MV-4-11 (cell line): ENCODE measurements around the gene HEPHL1.
"Not testable (repeated sequence)": the region's sequence is repeated elsewhere in the genome, so short reads cannot be mapped to it uniquely, and the experiment has no call there.

Source experiments
- DNase-seq: peaks from one replicate; lab custom pipeline; 2025; lab: John Stamatoyannopoulos, UW

The HEPHL1 gene, protein sequence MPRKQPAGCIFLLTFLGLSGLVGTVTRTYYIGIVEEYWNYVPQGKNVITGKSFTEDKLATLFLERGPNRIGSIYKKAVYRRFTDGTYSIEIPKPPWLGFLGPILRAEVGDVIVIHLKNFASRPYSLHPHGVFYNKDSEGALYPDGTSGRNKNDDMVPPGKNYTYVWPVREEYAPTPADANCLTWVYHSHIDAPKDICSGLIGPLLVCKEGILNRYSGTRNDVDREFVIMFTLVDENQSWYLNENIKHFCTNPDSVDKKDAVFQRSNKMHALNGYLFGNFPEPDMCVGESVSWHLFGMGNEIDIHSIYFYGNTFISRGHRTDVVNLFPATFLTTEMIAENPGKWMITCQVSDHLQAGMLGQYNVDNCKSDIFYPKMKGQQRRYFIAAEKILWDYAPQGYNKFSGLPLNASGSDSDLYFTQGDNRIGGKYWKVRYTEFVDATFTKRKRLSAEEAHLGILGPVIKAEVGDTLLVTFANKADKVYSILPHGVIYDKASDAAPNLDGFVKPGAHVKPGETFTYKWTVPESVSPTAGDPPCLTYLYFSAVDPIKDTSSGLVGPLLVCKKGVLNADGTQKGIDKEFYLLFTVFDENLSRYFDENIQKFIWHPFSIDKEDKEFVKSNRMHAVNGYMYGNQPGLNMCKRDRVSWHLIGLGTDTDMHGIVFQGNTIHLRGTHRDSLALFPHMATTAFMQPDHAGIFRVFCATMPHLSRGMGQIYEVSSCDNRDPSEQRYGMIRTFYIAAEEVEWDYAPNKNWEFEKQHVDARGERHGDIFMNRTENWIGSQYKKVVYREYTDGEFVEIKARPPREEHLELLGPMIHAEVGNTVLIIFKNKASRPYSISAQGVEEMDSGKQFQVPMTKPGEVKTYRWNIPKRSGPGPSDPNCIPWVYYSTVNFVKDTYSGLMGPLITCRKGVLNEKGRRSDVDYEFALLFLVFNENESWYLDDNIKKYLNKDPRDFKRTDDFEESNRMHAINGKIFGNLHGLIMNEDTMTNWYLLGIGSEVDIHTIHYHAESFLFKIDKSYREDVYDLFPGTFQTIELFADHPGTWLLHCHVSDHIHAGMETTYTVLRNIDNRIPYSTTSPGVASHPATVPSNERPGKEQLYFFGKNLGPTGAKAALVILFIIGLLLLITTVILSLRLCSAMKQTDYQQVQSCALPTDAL

DNA sequence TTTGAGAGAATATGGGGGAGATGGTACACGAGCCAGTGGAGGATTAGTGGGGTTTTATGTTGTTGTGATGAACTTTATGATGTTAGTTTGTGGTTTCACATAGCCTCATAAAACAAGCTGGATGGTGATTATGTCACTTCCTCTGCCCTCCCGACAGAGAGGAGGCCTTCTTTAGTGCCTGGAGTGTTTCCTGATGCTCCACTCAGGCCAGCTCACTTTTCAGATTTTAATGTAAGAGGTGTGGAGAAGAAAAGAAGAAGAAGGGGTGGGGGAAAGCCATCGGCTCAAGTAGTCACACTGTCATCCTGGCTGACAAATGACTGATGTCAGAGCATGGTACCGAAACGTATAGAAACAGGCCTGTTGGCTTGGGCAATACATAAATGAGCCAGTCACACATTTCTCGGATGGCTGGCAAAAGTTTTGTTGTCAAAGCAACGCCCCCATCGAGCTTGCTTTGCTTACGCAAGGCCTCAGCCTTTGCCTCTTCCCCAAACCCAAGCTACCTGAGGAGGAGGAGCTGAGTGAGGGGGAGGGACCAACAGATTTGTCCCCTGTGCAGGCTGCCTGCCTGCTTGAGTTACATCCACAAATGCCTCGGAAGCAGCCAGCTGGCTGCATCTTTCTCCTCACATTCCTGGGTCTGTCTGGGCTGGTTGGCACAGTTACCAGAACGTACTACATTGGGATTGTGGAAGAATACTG lies at the start of gene HEPHL1:
TSS of gene HEPHL1 (plus strand) at position 578 of the 705 bp plus-strand sequence. CDS start at position 593, 15 bp downstream.
- no peak for DNase-seq

DNA sequence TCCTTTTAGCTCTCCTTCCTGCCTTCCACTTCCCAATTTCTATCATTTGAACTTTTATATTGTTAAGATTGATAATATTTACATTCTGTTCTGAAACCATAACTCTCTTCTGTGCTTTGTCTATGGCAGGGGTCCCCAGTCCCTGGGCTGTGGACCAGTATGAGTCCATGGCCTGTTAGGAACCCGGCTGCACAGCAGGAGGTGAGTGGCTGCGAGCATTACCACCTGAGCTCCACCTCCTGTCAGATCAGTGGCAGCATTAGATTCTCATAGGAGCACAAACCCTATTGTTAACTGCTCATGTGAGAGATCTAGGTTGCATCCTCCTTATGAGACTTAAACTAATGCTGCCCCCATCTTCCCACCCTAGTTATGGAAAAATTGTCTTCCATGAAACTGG lies 48.4 kb upstream of the HEPHL1 start:
- no peak for DNase-seq

DNA sequence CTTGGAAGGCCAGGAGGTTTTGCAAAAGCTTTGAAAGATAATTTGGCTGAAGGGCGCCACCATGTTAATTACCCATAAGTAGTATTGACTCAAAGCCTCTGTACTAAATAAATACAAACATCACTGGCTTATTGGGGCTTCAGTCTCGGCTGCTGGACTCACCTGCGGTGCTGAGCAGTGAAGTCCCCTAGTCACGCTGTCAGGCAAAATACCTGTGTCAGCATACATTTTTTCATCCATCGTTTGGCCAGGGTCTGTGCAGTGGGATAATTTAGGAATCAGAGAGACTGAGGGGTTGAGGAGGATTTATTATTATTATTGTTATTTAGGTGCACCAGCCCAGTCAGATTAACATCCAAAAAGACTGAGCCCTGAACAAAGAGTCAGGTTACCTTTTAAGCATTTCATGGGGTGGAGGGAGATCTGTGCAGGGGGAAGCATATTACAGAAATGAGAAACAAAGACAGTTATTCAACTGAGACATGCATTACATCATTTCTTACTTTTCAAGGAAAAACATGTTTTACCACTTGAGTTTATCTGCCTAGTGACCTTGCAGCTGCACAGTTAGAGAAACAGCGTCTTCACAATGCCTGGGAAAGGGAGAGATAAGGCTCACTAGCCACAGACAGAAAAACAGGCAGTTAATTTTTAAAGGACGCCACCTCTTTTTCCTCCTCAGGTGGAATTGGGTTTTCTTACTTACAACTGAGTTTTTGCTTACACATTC lies 47.7 kb upstream of the HEPHL1 start:
- not testable (repeated sequence) for DNase-seq

DNA sequence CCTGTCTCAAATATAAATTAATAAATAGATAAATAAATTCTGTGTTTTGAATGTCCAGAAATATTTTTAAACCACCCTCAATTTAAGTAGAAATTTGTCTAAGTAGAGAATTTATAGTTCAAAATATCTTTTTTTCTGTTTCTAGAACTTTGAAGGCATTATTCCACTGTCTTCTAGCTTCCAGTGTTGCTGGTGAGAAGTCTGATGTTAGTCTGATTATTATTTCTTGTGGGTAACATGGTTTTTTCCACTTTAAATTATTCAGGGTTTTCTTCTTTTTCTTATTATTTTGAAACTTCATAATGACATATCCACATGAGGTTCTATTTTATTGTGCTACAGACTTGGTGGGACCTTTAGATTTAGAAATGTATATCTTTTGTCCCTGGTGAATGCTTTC lies 46.4 kb upstream of the HEPHL1 start:
- no peak for DNase-seq

DNA sequence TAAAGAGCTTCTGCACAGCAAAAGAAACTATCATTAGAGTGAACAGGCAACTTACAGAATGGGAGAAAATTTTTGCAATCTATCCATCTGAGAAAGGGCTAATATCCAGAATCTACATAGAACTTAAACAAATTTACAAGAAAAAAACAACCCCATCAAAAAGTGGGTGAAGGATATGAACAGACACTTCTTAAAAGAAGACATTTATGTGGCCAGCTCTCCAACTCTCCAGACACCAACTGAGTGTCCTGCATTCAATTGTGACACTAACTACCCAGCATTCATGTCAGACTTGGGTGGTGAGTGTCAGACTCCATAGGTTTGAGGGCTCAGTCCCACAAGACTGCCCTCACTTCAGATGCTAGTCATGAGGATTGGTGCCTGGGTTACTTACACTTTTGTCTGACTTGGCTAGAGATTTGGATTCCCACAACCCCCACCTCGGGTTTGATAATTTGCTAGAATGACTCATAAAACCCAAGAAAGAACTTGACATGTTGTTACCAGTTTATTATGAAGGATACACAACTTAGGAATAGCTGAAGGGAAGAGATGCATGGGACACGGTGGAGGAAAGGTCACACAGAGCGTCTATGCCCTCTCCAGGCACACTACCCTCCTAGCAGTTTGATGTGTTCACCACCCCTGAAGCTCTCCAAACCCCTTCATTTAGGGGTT lies 44.4 kb upstream of the HEPHL1 start:
- DNase-seq: not testable (repeated sequence)

DNA sequence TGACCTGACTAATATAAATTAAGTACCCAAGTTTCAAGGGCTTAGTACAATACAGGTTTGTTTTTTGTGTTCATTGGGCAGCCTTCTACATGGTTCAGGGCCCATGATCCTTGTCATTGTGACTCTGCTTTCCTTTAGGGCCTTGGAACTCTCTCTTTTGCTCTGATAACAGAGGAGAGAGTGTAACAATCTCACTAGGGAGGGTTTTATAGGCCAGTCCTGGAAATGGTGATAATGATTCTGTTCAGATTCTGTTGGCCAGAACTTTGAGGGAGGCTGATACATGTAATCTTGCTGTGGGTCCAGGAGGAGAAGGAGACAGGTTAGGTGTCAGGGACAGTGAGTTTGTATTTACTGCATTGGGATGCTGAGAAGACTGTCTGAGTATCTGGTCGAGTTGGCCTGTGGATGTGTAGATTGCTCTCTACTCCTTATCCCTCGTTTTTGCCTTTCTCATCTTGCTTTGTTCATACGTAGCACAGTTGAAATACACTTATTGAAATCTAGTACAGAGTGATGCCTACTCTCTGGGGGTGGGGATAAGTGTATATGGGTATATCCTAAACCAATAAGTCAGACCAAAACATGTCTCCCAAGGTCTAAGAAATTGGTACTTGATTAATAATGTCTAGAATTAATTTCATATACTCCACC lies 37.5 kb upstream of the HEPHL1 start:
- no peak for DNase-seq

DNA sequence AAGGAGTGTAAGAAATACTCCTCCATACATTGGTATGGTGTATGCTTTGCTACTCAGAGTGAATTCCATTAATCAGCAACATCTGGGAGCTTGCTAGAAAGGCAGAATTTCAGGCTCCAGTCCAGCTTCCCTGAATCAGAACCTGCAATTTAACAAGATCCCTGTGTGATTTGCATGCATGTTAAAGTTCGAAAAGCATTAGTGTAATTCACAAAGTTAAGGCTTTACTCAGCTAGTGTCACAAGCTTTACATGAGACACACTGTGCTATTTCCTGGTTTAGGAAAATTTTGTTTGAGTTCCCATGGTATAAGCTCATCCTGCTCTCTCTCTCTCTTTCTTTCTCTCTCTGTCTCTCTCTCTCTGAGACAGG lies 37.0 kb upstream of the HEPHL1 start:
- no peak for DNase-seq

DNA sequence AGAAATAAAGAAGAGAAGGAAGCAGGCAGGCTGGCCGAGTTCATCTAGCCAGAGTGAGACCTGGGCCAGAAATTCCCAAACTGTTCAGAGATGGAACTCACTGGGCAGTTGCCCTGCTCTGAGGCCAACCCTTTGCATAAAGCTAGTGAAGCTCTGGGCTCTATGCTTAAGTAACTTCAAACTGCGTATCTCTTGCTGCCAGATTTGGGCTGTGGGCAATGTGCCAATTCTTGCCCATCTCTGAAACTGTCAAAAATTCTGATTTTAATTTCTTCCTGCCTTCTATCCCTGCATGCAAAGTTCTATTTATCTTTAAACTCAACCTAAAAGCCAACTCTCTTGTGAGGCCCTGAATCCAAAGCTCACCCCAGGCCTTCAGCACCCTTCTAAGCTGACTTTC lies 36.2 kb upstream of the HEPHL1 start:
- DNase-seq: no peak

DNA sequence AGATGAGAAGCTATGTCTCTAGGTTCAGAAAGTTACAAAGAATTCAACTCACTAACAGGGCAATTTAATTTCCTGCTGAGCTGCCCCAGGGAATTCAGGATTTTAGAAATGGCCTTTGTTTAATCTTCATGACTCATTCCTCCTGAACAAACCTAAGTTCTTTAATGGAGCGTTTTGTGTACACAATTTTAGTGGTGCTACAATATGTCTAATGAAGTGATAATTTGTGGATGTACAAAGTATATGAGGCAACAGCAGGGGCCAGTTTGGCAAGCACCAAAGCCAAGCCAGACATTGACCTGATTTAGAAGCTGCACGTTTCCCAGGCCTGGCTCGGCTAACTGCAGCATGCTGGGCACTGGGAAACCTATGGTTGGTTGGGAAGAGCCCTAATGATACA lies 34.4 kb upstream of the HEPHL1 start:
- no peak for DNase-seq

DNA sequence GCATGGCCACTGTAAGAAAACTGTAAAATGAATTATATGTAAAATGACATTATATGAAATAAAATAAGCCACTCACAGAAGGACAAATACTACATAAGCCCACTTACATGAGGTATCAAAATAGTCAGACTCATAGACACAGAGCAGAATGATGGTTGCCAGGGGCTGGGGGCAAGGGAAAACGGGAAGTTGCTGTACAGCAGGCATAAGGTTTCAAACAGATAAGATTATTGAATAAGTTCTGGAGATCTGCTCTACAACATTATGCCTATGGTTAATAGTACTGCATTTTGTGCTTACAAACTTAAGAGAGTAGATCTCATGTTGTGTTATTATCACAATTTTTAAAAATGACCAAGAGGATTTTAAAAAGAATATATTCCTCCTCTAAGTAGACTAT lies 32.7 kb upstream of the HEPHL1 start:
- no peak for DNase-seq

DNA sequence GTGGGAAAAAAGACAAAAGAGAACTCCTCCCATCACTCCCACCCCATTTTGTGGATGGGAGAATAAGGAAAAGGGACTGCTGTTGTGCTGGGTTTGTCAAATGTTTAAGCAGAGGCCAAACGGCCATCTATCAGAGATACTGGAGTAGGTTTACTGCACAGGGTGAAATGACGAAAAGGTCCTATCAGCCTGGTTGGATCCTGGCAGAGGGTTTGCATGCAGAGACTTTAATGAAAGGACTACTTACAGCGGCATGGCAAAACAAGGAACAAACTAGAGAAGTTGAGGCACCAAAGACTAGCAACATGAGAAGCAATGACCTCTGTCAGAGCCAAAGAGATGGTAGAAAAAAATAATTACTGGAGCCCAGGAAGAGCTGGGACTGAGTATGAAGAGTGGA lies 32.2 kb upstream of the HEPHL1 start:
- DNase-seq: no peak

DNA sequence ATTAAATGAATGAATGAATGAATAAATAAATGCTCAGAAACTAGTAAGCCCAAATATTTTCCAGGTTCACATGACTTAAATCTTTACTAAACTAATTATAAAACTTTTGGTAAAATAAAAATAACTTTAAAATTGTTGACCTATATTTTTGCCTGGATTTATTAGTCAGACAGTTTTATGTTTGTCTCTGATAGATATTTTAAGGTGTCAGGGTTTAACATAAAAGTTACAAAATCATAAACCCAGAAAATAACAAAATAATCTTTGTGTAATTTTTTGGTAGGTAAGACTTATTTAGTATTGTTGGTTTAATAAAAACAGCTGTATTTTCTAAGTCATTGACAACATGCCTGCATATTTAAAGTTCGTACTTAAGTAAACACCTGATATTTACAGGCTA lies 27.4 kb upstream of the HEPHL1 start:
- no peak for DNase-seq

DNA sequence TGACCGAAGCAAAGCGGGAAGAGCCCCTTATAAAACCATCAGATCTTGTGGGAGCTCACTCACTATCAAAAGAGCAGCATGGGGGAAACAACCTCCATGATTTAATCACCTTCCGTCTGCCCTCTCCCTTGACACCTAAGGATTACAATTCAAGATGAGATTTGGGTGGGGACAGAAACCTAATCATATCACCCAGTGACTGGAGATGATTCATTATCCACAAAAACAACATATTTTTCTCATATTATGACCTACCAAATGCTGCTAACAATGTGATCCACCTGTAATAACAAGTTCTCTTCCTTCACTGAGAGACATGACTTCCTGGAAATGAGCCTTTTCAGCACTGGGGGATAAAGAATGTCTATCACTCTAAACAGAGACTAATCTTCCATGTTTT lies 23.4 kb upstream of the HEPHL1 start:
- DNase-seq: no peak

DNA sequence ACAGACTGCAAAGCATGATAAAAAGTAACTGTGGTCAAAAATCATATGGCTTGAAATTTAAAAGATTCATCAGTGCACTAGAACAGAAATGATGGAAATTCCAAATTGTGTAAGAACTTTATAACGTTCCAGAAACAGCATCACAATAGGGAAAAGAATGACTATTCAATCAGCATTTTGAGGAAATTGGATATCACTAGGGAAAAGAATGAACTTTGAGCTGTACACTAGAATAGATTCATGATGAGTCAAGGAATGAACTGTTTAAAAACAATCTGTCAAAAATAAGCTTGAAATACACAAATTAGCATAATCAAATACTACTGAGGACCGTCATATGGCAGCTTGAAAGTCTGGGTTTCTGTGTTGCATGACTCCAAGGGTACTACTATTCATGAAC lies 20.5 kb upstream of the HEPHL1 start:
- DNase-seq: no peak

DNA sequence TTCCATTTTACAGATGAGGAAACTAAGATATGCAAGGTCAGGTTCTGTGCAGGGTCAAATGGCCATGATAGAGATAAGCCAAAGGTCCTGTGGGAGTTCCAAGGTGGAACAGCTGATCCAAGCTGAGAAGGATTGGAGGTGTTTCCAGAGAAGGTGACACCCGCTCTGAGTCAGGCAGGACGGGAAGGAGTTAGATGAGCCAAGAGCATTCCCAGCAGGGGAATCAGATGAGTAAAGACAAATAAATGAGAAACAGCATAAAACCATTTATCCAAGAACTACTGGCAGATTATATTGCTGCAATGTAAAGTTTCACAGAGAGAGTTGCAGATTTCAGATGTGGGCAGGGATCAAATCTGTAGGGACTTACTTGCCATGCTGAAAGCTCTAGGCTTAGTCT lies 18.9 kb upstream of the HEPHL1 start:
- DNase-seq: no peak

DNA sequence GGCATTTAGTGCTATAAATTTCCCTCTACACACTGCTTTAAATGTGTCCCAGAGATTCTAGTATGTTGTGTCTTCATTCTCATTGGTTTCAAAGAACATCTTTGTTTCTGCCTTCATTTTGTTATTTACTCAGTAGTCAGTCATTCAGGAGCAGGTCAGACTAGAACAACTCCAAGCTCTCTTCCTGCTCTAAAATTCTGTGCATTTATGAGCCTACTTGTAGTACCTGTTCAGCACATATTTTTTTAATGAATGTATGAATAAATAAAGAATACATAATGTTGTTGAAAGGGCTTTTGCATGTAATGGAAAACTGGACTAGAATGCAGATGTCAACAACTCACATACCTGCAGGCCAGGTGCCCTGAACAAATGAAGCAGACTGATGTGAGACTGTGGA lies 13.7 kb upstream of the HEPHL1 start:
- no peak for DNase-seq

DNA sequence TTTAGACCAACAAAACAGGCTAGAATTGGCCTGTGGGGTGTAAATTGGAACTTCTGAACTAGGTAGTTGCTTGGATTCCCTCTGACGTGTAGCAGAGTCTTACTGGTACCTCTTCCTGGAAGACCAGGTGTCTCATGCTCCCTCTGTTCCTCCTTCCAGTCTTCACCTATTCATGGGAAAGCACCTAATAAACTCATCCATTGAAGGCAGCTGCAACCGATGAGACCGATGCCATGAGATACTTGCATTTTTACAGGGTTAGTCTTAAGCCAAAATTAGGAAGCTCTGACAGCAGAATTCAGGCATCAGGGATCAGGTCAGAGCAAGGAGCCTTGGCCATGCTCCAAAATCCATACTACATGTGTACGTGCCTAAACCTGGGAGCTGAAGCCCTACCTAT lies 13.2 kb upstream of the HEPHL1 start:
- no peak for DNase-seq

DNA sequence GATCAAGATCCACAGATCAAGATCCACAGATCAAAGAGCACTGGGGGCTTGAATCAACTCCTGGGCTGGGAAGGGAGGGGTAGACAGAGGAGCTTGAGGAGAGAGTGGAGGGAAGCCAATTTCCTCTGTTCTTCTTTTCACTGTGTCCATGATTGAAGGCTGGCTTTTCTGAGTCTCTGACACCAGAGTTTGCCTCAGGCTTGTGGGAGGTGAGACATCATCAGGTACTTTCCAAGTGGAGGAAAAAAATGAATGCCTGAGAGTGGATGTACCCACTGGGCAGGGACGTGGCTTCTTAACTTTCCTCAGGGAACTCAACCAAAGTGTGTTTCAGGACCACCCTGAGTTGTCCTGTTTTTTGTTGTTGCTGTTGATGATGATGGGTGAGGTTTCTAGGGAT lies 11.0 kb upstream of the HEPHL1 start:
- no peak for DNase-seq

DNA sequence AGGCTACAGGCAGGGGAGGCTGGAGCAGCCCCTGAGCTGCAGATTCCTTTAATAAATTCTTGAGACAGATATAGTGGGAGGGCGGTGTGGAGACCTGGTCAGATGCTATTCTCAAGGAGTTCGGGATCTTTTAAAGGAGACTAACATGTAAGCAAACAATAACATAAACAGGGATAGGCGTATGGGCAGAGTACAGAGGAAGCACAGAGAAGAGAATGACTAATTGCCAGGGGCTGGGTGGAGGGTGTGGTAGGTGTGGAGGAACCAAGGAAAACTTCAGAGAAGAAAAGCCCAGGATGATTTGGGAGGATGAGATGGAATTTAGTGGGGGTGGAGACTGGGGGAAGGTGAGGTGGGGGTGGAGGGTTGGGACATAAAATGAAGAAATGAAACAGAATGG lies 9.7 kb upstream of the HEPHL1 start:
- DNase-seq: no peak

DNA sequence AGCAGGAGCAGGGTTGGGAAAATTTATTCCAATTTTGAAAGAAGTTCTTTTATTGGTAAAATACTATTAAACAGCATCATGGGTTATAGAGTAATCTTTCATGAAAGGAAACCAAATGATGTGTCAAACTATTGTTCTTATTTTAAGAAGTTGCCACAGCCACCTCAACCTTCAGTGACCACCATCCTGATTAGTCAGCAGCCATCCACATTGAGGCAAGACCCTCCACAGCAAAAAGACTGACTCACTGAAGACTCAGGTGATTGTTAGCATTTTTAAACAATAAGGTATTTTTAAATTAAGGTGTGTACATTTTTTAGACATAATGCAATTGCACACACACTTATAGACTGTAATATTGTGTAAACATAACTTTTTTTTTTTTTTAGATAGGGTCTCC lies 3.7 kb upstream of the HEPHL1 start:
- no peak for DNase-seq
